ENCODE results near the gene ILF3.

The ILF3 gene

GRCh38 chr19:10688545-10689280 is 34.6 kb downstream of the ILF3 start:
- H3K36me3 Mint-ChIP-seq = peaks cover 33 to 64% of the 10 kb centered on the region in 2 donors
- H3K27me3 Mint-ChIP-seq = no peaks in the 10 kb centered on the region
- no peak overlapping the region for H3K4me3 Mint-ChIP-seq
- peak overlapping the region; percentile 84 for H3K27ac Mint-ChIP-seq
- H3K4me1 Mint-ChIP-seq = peaks cover 4 to 16% of the 10 kb centered on the region in 2 donors
- DNase-seq = no peak
- no peak for ATAC-seq (replicated peaks)
- H3K9me3 Mint-ChIP-seq = no peaks in the 10 kb centered on the region

- no peak overlapping the region for H3K4me3 Mint-ChIP-seq
- DNase-seq (no peak), ATAC-seq (replicated peaks) (no peak)
- H3K27ac Mint-ChIP-seq = peak overlapping the region; percentile 9
- peaks cover 12 to 25% of the 10 kb centered on the region in 2 donors for H3K4me1 Mint-ChIP-seq
- no peaks in the 10 kb centered on the region for H3K27me3 Mint-ChIP-seq
- H3K9me3 Mint-ChIP-seq = no peaks in the 10 kb centered on the region
- H3K36me3 Mint-ChIP-seq = peaks cover 30 to 60% of the 10 kb centered on the region in 2 donors
These were observed 36.2 kb downstream of the ILF3 start for GRCh38 chr19:10690341-10690781.

- peaks cover 27 to 56% of the 10 kb centered on the region in 2 donors for H3K36me3 Mint-ChIP-seq
- peaks cover 19 to 35% of the 10 kb centered on the region in 2 donors for H3K4me1 Mint-ChIP-seq
- DNase-seq (no peak), ATAC-seq (replicated peaks) (no peak)
- no peaks in the 10 kb centered on the region for H3K9me3 Mint-ChIP-seq
- H3K27ac Mint-ChIP-seq = peak overlapping the region; percentile 20
- H3K27me3 Mint-ChIP-seq = no peaks in the 10 kb centered on the region
- H3K4me3 Mint-ChIP-seq = no peak overlapping the region
These were observed 37.2 kb downstream of the ILF3 start for GRCh38 chr19:10691178-10691881.

GRCh38 chr19:10691883-10692282 is 37.7 kb downstream of the ILF3 start:
- DNase-seq (no peak), ATAC-seq (replicated peaks) (no peak)
- peaks cover 19 to 34% of the 10 kb centered on the region in 2 donors for H3K4me1 Mint-ChIP-seq
- peak overlapping the region; percentile 62 for H3K27ac Mint-ChIP-seq
- peaks cover 0 to 3% of the 10 kb centered on the region in 2 donors for H3K27me3 Mint-ChIP-seq
- peaks cover 27 to 54% of the 10 kb centered on the region in 2 donors for H3K36me3 Mint-ChIP-seq
- no peaks in the 10 kb centered on the region for H3K9me3 Mint-ChIP-seq
- H3K4me3 Mint-ChIP-seq = no peak overlapping the region

GRCh38 chr19:10692673-10693264 is 38.6 kb downstream of the ILF3 start:
- peak overlapping the region in 1 of 2 donors; percentile 34 for H3K4me3 Mint-ChIP-seq
- peaks cover 25 to 48% of the 10 kb centered on the region in 2 donors for H3K36me3 Mint-ChIP-seq
- peak overlapping the region; percentile 62 for H3K27ac Mint-ChIP-seq
- DNase-seq (no peak), ATAC-seq (replicated peaks) (no peak)
- H3K4me1 Mint-ChIP-seq = peaks cover 19 to 25% of the 10 kb centered on the region in 2 donors
- H3K27me3 Mint-ChIP-seq = peaks cover 0 to 4% of the 10 kb centered on the region in 2 donors
- no peaks in the 10 kb centered on the region for H3K9me3 Mint-ChIP-seq

GRCh38 chr19:10694706-10695307 is 40.7 kb downstream of the ILF3 start:
- Mint-ChIP-seq H3K4me3 (peak overlapping the region; percentile 78 to 87), H3K9me3 (no peaks in the 10 kb centered on the region), H3K27me3 (peaks cover 0 to 4% of the 10 kb centered on the region in 2 donors), H3K36me3 (peaks cover 13 to 30% of the 10 kb centered on the region in 2 donors), H3K4me1 (peaks cover 19 to 25% of the 10 kb centered on the region in 2 donors), H3K27ac (peak overlapping the region; percentile 51)
- DNase-seq (no peak), ATAC-seq (replicated peaks) (no peak)

- DNase-seq (peak; percentile 85), ATAC-seq (replicated peaks) (peak; percentile 95 to 98)
- Mint-ChIP-seq H3K4me3 (peak overlapping the region; percentile 78 to 87), H3K27me3 (peaks cover 0 to 4% of the 10 kb centered on the region in 2 donors), H3K27ac (peak overlapping the region; percentile 42), H3K4me1 (peaks cover 18 to 26% of the 10 kb centered on the region in 2 donors), H3K36me3 (peaks cover 9 to 22% of the 10 kb centered on the region in 2 donors), H3K9me3 (no peaks in the 10 kb centered on the region)
These were observed 41.6 kb downstream of the ILF3 start for GRCh38 chr19:10695401-10696398.

GRCh38 chr19:10699650-10700335 is 45.6 kb downstream of the ILF3 start:
- H3K9me3 Mint-ChIP-seq = no peaks in the 10 kb centered on the region
- peaks cover 17 to 31% of the 10 kb centered on the region in 2 donors for H3K4me1 Mint-ChIP-seq
- H3K4me3 Mint-ChIP-seq = no peak overlapping the region
- H3K36me3 Mint-ChIP-seq = peaks cover 0 to 3% of the 10 kb centered on the region in 2 donors
- no peak overlapping the region for H3K27ac Mint-ChIP-seq
- DNase-seq (peak; percentile 44), ATAC-seq (replicated peaks) (peak; percentile 14 to 27)
- peaks cover 0 to 4% of the 10 kb centered on the region in 2 donors for H3K27me3 Mint-ChIP-seq

GRCh38 chr19:10701955-10702525 is 47.9 kb downstream of the ILF3 start:
- Mint-ChIP-seq H3K27ac (peak overlapping the region; percentile 94), H3K4me1 (peaks cover 9 to 15% of the 10 kb centered on the region in 2 donors), H3K27me3 (no peaks in the 10 kb centered on the region), H3K9me3 (no peaks in the 10 kb centered on the region), H3K4me3 (peak overlapping the region; percentile 93 to 98), H3K36me3 (peaks cover 11% of the 10 kb centered on the region in 2 donors)
- ATAC-seq (replicated peaks) = peak; percentile 54 to 57
- peak; percentile 31 for DNase-seq

- ATAC-seq (replicated peaks) (no peak), DNase-seq (no peak)
- Mint-ChIP-seq H3K36me3 (peaks cover 30 to 34% of the 10 kb centered on the region in 2 donors), H3K27me3 (no peaks in the 10 kb centered on the region), H3K9me3 (no peaks in the 10 kb centered on the region), H3K4me3 (no peak overlapping the region), H3K4me1 (peaks cover 4 to 6% of the 10 kb centered on the region in 2 donors), H3K27ac (no peak overlapping the region)
These were observed 52.8 kb downstream of the ILF3 start for GRCh38 chr19:10706990-10707389.

- Mint-ChIP-seq H3K4me3 (no peak overlapping the region), H3K4me1 (peaks cover 0 to 5% of the 10 kb centered on the region in 2 donors), H3K27me3 (no peaks in the 10 kb centered on the region), H3K27ac (no peak overlapping the region), H3K9me3 (no peaks in the 10 kb centered on the region), H3K36me3 (peaks cover 34 to 39% of the 10 kb centered on the region in 2 donors)
- DNase-seq (no peak), ATAC-seq (replicated peaks) (no peak)
These were observed 53.3 kb downstream of the ILF3 start for GRCh38 chr19:10707440-10707839.

GRCh38 chr19:10708291-10708690 is 54.1 kb downstream of the ILF3 start:
- Mint-ChIP-seq H3K27me3 (no peaks in the 10 kb centered on the region), H3K4me3 (no peak overlapping the region), H3K36me3 (peaks cover 34 to 43% of the 10 kb centered on the region in 2 donors), H3K9me3 (no peaks in the 10 kb centered on the region), H3K27ac (no peak overlapping the region), H3K4me1 (peaks cover 5 to 7% of the 10 kb centered on the region in 2 donors)
- DNase-seq (no peak), ATAC-seq (replicated peaks) (no peak)

Measured in stimulated activated naive B cell treated with anti-CD40 and anti-IgM and Interleukin-4, amounts not matched to agents 10 μg/mL and 1 μg/mL and 100 μg/mL, for 72 hours (primary cell).